ENCODE results near the gene EBI3. TPM values are rescaled to one million over a fixed set of nuclear protein-coding genes. Genes with fewer than 3 reads are reported as not detected.

The EBI3 gene
- total RNA-seq, 1 experiment from 2014 or later: 1.4 TPM

GRCh38 chr19:4233282-4233853, 4.0 kb downstream of the EBI3 start:
- Mint-ChIP-seq H3K4me1 (peaks cover 0 to 5% of the 10 kb centered on the region in 2 experiments; a peak in 2 of 4 replicates), H3K4me3 (no peak overlapping the region; a peak in 1 of 5 replicates), H3K9me3 (peaks cover 1 to 5% of the 10 kb centered on the region in 2 experiments; a peak in 2 of 5 replicates), H3K27me3 (ENCODE audit: low read depth) (peaks cover 3% of the 10 kb centered on the region; the same call in 1 of the 2 replicates), H3K27ac (no peak overlapping the region; a peak in 1 of 7 replicates), H3K36me3 (ENCODE audit: insufficient read depth in 1 of 3, low read depth in 3 of 3) (no peaks in the 10 kb centered on the region)
- Histone ChIP-seq H3K4ac (ENCODE audit: low read depth, low read length) (no peak overlapping the region), H3K23ac (ENCODE audit: insufficient read length, low read depth, low read length) (no peak overlapping the region), H3K27ac (ENCODE audit: insufficient read length, low read depth, low read length) (no peak overlapping the region), H3T11ph (ENCODE audit: low read length) (no peak overlapping the region), H3K27me3 (ENCODE audit: insufficient read depth, low read length) (no peaks in the 10 kb centered on the region), H3K4me2 (ENCODE audit: insufficient read depth, insufficient read length, low read length) (no peak overlapping the region), H3K56ac (ENCODE audit: insufficient read length, low read depth, low read length) (no peak overlapping the region), H4K8ac (replicated peaks; ENCODE audit: insufficient read length, low read depth, low read length) (no peak overlapping the region), H2BK20ac (ENCODE audit: low read depth, low read length, poor library complexity, severe bottlenecking) (no peak overlapping the region), H3K79me2 (ENCODE audit: insufficient read depth, low read length) (no peaks in the 10 kb centered on the region), H2BK15ac (ENCODE audit: low read depth, low read length) (no peak overlapping the region), H3K23me2 (ENCODE audit: insufficient read length, low read depth, low read length, poor library complexity, severe bottlenecking) (peaks cover 3% of the 10 kb centered on the region), H4K5ac (ENCODE audit: insufficient read length, low read depth, low read length) (no peak overlapping the region), H4K20me1 (ENCODE audit: control insufficient read depth, insufficient read depth, insufficient read length) (no peaks in the 10 kb centered on the region), H2BK12ac (ENCODE audit: insufficient read length, low read depth, low read length) (no peak overlapping the region), H3K9me3 (ENCODE audit: control insufficient read depth, low read depth, low read length) (no peaks in the 10 kb centered on the region), H2AFZ (ENCODE audit: low read length) (no peak overlapping the region), H2BK5ac (ENCODE audit: insufficient read length, low read length) (no peak overlapping the region), H3K4me1 (ENCODE audit: insufficient read depth, low read length) (no peaks in the 10 kb centered on the region), H2AK5ac (ENCODE audit: insufficient read length, low read length) (no peak overlapping the region), H4K91ac (ENCODE audit: insufficient read length, low read depth, low read length) (no peak overlapping the region), H2BK120ac (ENCODE audit: low read depth, low read length, poor library complexity, severe bottlenecking) (no peak overlapping the region), H3K18ac (ENCODE audit: insufficient read length, low read depth, low read length) (no peak overlapping the region), H3K9ac (ENCODE audit: extremely low read depth, insufficient read length, low read length) (no peak overlapping the region), H3K14ac (ENCODE audit: insufficient read depth, low read length) (no peak overlapping the region), H3K79me1 (ENCODE audit: insufficient read depth, low read depth, low read length, poor library complexity, severe bottlenecking) (no peaks in the 10 kb centered on the region)
- peak; percentile 85 for DNase-seq
- peak; percentile 86 for TF ChIP-seq CTCF (conservative IDR thresholded peaks at IDR 0.05)
- no CpG with 5 or more reads among the region's 11 CpGs for WGBS (ENCODE audit: extremely low coverage, insufficient read length, low lambda C conversion rate)
